HCEC 1CT (cell line): ENCODE measurements around the gene MYO7B.

ENCODE experiments used
- DNase-seq: peaks from one replicate; pipeline ENCODE4 v3.0.0-alpha.2; 2017

Gene MYO7B

DNA sequence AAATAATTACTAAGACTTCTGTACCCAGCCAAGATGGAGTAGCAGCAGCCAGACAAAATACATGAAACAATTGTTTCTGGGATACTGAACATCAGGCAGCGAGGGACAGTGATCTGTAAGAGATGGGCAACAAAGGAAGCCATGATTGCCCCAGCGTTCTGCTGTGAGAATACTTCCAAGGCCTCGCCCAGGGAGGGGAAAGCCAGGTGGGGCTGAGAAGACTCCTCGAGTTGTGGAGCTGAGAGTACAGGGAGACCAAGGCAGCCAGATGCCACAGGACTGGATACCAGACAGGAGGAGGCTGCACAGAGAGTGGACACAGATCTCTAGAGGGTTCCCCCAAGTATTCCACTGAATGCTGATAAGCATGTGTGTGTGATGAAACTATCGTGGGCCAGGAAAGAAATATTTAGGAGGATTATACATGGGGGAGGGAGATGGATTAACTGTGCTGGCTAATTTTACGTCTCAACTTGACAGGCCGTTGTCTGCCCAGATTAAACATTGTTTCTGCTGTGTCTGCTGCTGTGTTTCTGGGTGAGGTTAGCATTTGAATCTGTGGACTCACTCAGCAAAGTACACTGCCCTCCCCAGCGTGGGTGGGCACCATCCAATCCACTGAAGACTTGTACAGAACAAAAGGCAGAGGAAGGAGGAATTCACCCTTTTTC, 150.1 kb downstream of the MYO7B start:
- no peak for DNase-seq
